GM19452 (cell line): ENCODE data around the gene MMD.
"Not testable (repeated sequence)": the region's sequence is repeated elsewhere in the genome, so short reads cannot be mapped to it uniquely, and the experiment has no call there.

ENCODE experiments used
- ATAC-seq: cut with Tn5 transposase; IDR thresholded peaks from one replicate; pipeline ENCODE4 v1.9.1; 2021; ENCODE audit not compliant: unreplicated experiment

The MMD gene

DNA sequence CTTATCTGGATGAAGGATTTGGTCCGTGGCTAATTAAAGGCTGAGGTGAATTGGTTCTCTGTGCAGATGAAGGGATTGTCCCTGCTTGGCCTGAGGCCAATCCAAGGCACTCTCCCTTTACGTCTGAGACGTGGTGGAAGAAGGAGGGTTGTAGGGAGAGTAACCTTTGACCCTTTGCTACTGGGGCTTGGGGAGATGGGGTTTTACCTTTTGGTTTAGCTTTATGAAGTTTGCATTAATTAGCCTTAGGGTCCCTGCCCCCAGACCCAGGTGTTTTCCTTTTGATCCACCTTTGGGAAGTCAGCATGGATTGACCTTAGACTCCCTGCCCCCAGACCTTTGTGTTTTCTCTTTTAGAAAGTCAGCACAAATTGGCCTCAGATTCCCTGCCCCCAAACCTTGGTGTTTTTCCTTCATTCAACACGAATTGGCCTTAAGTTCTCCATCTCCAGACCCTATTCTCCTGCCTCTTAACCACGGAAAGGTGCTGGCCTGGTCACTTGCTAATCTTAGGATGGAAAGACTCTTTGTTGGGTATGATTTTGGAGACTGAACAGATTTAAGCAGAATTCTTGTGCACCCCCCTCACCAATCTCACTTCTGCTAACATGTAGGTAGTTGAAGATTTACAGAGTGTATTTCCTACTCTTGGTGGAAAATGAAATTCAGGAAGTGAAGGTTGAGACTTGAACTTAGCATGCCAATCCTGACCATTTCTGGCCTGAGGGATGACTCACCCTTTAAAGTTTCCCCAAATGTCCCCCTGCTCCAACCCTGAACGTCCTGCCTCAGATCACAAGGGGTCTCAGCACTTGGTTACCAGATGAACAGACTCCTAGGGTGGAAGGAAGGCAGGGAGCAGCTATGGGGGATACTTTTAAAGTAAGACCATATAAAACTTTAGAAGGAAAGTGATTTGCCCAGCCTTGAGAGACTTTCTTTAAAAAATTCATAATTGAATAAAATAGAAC lies 23.1 kb upstream of the MMD start:
- peak; percentile 84 for ATAC-seq

DNA sequence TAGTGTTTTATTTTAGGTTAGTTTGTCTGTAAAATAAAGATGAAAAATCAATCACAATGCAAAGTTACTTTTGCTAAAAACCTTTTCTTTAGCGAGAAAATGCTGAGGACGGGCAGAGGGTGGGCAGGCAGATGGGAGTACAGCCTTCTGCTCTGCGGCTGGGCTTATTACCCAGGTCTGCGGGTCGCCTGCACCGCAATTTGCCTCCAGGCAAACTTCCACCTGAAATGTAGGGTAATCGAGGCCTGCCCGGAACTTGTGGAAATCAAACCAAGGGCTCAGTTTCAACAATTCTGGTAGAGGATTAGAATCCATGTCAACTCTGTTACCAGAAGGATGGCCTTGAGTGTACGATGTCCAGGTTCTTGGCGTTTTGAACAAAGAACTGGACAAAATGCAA lies 22.3 kb upstream of the MMD start:
- no peak for ATAC-seq

DNA sequence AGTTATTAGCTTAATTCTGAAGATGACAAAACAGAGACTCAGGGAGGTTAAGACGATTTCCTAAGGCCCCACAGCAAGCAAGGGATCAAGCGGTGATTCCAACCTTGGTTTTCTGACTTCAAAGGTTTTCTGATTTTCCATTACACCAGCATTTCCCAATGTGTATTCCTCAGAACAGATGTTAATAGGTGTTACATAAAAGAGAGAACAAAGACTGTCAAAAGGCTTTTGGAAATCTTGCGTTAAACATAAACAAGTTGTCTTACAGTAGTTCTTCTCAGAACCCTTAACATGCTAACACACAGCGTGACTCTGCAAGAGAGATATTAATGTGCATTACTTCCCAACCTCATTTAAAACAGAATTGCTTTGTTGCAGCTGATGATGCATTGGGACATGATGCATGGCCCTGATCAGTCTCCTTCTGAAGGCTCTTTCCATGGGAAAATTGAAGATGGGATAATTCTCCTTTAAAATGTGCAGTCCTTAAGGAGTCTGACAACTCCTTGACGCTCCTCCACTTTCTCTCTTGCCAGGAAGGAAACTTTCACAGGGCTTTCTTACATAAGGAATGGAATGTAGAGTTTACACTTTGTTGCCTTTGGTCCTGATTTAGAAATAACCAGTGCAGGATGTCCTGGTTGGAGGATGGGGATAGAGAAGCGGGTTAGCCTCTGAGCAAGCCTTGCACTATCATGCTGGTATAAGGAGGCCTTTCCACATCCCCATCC lies 21.5 kb upstream of the MMD start:
- no peak for ATAC-seq

DNA sequence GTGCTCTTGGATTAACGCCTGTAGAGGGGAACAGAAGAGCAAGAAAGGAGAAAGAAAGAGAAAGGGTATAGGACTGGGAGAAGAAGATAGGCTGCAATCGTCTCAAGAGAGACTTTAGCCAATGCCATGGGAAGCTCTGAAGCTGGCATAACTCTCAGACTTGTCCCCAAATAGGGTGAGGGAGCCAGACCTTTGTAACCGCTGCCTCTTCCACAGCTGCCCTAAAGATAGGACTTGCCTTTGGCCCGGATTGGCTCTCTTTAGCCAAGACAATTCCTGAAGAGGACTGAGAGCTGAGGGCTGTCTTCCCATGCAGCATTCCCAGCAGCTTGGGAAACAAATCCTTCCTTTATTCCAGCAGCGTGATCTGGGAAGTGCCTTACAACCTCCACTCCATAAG lies 20.8 kb upstream of the MMD start:
- ATAC-seq = no peak

DNA sequence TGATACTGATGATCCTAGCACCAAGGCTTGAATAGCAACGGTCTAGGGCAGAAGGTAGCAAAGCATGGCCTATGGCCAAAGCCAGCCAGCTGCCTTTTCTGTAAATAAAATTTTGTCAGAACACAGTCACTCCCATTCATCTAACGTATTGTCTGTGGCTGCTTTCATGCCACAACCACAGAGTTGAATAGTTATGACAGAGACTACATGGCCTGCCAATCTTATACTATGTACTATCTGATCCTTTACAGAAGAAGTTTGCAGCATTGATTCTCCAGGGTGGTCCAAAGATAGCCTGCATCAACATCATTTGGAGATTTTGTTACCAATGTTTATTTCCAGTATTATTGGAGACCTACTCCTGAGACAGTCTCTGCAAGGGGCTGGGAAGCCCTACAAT lies 19.9 kb upstream of the MMD start:
- ATAC-seq = no peak

DNA sequence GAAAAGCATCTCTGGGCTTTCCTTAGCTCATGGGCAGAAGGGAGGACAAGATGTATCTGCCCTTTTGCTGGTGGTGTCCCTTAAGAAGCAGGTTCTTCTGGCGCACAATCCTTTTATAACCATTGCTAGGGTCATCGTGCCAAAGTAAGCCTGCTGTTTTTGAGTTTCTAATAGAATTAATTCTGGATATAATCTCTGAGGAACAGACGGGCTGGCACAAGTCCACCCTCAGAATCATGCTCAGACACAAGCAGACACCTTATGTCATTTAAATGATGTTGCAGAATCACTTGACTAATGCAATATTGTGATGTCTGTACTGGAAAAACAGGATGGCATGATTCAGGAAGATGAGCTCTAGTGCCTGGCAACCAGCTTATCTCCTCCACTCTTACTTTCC lies 18.8 kb upstream of the MMD start:
- no peak for ATAC-seq

DNA sequence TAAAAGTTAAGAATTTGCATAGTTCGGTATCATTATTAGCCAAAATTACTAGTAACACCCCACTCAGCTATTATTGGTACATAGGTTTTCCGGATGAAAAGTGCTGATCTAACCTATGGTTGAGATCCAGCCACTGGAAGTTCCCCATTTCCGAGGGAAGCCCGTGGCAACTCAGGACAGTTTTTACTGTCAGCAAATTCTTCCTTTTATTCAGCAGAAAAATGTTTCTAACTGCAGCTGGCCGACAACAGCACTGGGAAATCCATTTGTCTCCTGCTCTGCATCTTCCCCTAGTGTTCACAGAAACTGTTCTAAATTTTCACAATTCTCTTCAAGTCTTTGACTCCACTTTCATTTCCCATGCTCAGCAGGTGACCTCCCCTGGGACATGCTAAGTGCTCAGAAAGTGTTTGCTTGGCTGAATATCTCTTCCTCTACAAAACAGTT lies 15.5 kb upstream of the MMD start:
- peak; percentile 73 for ATAC-seq

DNA sequence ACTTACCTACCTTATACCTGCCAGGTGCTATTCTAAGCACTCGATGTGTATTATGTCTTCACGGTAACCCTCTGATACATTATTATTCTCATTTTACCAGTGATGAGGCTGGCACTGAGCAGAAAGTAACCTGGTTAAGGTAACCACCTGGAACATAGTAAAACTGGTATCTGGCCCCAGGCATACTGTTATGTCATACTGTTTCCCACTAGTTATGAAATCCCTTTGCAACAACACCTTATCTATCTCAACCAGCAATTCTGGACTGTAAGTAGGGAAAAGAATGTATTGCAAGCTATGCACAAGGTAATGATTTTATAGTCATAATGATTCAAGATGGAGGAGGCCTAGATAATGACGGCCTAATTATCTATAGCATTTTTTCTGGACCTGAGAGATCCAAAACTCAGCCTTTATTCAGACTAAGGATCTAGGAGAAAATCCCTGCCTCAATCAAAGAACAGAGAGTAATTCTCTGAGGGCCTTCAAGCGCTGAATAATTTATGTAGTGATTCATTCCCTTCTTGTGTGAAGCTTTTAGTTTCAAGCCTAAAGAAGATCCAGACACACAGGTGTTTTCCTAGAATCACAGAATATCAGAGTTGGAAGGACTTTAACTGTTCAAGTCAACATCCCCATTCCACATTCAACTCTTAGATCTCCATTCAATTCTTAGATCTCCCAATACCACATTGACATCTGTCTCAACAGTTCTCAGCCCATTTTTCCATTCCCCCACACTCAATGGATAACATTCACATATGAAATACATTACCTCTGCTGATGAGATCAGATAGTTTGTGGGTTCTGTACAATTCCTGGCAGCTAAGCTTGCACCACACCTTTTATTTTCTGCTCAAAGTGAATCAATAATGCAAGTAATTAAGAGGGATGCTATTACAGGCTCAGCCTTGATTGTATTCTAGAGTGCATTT lies 14.9 kb upstream of the MMD start:
- ATAC-seq = peak; percentile 17

DNA sequence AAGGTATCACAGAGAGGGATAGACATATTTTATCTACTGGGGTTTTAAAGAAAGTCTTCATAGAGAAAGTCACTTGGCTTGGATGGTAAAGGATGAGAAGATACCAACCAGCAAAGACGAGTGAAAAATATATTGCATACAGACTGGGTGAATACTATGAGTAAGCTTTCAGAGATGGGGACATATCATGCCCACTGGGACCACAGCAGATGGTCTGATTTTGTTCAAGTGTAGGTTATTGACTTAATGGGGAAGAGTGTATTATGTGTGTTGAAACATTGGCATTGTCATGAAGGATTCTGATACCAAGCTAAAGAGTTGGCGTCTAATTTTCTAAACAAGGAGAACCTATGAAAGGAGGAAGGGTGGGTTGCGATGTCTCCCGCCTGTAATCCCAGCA lies 13.8 kb upstream of the MMD start:
- ATAC-seq = no peak

DNA sequence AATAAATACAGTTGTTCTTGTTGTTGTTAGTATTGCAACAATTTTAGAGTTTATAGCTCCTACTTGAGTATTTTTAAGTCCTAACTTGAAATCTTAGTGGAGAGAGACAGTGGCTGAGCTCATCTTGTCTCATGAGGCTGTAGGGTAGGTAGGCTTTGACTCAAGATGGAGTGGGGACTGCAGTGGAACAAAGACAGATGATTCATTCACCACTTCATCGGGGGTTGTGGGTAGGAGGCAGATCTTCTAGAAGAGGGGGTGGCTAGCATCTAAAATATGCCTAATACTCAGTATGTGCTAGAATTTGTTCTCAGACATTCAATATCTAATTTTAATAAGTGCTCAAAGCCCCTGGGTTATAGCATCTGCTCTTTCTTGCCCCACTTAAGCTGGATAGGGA lies 13.1 kb upstream of the MMD start:
- no peak for ATAC-seq

DNA sequence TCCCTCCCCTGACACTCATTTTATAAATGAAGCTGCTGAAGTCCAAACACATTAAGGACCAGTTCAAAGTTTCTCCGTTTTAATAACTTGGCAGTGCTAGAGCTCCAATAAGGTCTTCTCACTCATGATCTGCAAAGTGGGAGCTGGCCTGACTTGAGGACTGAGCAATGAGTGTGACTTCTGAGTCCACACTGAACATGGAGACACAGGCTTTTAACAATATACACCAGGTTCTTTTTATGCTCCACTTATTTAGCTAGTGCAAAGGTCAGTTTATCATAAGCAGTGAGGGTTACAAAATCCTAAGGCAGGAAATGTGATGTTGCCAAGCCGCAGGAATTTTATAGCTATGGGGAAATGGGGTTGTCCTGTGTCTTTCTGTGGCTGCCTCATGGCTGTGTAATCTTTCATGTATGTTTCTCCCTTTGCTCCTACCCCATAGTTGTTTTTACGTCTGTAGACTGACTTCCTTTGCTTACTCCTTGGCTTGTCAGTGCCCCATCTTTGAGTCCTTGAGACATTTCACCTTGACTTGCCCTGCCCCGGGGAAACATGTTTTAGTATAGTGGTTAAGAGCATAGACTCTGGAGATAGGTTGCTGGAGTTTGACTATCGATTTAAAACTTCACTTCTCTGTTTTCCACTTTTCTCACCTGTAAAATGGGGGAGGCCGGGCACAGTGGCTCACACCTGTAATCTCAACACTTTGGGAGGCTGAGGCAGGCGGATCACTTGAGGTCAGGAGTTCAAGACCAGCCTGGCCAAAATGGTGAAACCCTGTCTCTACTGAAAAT lies 12.2 kb upstream of the MMD start:
- no peak for ATAC-seq

DNA sequence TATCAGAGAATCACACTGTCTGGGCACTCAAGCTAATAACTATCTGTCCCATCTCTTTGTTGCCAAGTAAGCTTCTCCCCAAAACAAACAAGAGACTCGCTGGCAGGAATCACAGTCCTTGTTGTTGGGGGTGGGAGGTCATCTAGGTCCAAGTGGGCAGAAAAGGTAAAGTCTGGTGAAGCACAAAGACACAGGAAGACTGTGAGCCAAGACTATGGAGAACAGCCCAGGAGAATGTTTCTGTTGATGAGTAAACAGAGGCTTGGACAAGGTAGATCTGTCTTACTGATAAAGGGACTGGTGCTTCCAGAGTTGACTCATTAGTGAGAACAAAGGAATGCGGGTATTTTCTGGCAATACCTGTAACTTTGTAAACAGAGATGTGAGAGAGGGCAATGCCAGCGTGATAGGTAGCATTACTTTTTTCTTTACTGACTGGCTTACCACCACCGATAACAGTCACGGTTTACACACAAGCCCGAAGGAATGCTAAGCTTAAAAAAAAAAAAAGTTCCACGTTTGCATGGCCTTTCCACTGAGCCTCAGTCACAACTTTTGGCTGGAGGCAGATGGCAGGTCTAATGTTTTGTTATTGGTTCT lies 11.5 kb upstream of the MMD start:
- ATAC-seq = no peak

DNA sequence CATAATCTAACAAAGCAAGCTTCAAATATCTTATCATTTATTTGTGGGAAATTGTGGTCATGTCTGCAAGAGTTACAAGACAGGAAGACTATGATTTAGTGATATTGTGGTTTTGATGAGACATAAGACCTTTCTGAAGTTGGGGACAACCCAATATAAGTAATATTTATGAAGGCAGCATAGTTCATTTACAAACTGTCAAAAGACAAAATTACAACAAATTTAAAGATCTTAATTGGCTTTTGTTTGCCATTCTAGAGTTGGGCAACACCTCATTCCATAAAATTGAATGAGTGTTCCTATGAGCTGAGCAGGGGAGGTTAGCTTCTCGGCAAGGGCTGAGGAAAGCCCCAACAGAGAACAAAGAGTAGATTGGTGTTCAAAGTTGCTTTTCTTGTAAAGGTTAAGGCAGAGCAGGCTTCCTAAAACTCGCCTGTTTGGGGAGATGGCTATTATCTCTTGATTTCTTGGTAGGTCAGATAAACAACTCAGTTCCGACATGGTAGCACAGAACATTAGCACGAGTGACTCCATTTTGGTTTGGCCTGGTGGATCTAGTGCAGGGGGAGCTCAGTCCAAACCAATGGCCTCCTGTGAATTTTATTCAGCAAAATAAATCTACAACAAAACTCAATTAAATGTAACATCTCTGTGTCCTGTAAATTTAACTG lies 10.9 kb upstream of the MMD start:
- no peak for ATAC-seq

DNA sequence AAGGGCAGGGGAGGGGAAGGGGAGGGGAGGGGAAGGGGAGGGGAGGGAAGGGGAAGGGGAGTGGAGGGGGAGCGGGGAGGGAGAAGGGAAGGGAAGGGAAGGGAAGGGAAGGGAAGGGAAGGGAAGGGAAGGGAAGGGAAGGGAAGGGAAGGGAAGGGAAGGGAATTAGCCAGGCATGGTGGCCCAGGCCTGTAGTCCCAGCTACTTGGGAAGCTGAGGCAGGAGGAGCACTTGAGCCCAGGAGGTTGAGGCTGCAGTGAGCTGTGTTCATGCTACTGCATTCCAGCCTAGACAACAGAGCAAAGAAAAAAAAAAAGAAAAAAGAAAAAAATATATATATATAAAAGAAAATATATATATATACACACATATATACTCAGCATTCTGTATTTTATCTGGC lies 10.3 kb upstream of the MMD start:
- not testable (repeated sequence) for ATAC-seq

DNA sequence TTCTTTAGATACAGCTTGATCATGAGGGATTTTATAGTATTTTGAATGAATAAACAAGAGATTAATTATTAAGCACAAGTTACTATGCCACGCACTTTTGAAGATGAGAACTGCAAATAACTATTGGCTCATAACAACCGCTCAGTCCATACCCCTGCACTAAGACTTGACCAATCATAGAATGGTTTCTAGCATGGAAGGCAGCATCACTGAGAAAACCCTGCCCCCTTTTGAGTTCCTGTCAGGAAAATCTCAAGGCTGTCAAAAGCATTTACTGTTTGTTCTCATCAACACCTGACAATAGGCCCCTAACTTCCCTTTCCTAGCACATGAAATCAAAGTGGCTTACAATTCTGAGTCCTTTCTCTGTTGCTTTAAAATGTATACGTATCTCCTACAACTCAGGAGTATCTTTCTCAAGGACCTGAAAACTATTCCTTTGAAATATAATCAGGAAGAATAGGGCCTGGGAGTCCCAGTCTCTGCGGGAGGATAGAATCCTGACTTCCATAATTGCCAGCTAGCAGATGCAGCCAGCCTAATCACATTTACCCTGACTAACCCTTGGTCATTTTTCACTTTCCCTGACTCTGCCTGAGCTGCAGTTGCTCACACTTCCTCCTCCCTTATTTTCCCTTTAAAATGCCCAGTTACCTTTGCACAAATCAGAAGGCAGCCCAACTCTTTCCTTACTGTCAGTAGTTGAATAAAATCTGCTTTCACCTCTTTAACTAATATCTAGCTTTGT lies 9.1 kb upstream of the MMD start:
- no peak for ATAC-seq

DNA sequence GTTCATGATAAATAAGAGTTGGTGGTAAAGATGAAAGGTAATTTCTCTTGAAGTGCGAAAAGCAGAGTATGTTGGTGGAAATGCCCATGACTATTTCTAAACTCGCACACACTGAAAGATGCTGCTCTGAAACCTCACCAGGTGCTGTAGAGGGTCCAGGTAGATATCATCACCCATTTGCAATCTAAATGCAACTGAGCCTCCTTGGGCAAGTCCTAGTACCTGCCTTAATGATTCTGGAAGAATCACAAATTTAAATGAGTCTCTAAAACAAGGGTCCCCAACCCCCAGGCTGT lies 5.9 kb upstream of the MMD start:
- ATAC-seq = peak; percentile 20

DNA sequence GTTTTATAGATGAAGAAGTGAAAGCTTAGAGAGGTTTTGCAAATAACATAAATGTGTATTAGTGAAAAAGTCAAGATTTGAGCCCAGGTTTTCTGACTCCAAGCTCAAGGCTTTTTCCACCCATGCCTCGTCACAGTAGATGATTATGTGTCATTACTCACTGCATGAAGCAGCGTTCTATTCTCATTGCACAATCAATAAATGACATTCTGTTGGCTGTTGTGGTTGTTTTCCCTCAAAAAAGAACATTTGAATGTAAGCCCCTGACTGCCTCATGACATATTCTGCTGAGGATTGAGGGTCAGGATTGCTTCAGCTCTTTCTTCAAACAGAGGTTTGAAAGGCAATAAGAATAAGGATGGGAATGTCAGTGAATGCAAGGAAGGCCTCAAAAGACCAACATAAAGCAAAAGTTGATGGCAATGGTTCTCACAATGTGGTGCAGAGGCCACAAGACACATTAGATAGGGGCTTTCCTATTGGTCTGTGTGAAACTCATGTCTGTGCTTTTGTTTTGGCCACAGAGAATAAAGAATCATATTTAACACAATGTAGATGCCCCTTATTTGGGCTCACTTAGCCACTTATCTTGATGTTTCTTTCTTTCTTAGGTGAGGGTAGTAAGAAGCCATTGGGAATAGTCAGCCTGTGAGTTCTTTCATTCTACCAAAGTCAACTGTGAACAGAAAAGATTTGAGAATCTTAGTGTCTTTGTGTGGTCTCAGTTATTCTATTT lies 5.4 kb upstream of the MMD start:
- peak; percentile 64 for ATAC-seq

DNA sequence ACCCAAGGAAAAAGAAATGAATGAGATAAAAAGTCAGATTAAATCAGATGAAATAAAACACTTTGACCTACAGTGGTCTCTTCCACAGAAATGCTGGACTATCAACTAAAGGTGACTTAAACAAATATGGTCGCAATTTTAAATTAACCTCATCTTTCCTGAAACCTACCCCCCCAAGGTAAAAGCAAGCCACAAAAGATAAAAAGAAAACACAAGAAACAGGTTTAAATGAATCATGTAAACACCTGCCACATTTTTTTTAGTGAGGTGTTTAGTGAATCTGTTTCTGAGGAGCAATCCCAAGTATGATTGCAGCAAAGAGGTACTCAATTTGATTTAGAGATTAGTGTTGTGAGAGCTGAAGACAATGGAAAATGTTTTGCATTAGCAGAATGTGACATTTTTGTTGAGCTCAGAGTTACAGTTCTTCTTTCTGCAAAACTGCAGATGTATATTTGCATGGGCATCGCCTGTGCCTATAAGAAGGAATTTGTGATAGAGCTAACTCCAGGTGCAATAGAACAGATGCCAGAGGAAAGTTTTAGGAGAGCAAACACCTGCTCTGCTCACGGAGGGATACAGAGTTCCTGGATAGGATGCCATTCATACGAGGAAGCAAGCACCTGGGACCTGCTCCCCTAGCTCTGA lies 3.4 kb upstream of the MMD start:
- ATAC-seq = no peak
